ENCODE data around the gene RHPN2. TPM values are rescaled to one million over a fixed set of nuclear protein-coding genes. Genes with fewer than 3 reads are reported as not detected.

RHPN2 gene
- total and polyA plus RNA-seq, 2 of the 13 experiments (the other 11 are each of a cell fraction or from before 2014, with no cell fraction given) = 20.3 to 48.0 TPM

DNA sequence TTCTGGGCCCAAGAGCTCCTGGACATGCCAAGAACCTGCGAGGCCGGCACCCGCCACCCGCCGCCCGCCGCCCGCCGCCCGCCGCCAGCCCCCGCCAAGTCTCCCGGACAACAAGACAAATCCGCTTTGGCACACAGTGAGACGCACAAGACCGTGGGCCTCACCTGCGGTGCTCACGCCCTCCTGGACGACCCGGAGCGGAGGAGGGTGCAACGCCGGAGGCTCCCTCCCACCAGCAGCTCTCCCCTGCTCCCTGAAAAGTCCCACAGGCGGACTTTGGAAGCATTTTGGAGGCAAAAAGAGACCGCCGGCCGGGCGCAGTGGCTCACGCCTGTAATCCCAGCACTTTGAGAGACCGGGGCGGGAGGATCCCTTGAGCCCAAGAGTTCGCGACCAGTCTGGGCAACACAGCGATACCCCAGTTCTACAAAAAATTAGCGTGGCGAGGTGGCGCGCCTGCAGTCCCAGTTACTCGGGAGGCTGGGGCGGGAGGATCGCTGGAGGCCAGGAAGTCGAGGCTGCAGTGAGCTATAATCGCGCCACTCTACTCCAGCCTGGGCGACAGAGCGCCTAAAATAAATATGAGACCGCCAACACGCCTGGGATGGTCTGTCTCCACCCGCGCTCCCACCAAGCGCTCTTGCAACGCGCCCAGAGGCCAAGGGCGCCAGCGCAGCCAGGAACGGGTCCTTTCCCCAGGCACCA is 783 bp downstream of the RHPN2 start (continued):
- TF ChIP-seq GATAD1 (CRISPR knock-in tag; IDR thresholded peaks at IDR 0.05) = no peak
- TF ChIP-seq, protein P1, sequence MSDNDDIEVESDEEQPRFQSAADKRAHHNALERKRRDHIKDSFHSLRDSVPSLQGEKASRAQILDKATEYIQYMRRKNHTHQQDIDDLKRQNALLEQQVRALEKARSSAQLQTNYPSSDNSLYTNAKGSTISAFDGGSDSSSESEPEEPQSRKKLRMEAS (IDR thresholded peaks at IDR 0.05) = peak; percentile 61; the same call in 1 of the 2 replicates
- TF ChIP-seq RFX5 (IDR thresholded peaks at IDR 0.05; ENCODE audit: low read depth, low read length) = no peak
- no peak for TF ChIP-seq ZSCAN20 (CRISPR knock-in tag; IDR thresholded peaks at IDR 0.05; ENCODE audit: borderline replicate concordance)
- no peak for TF ChIP-seq POLR2AphosphoS2 (IDR thresholded peaks at IDR 0.05; ENCODE audit: low read depth, low read length)
- no peak for TF ChIP-seq ZNF430 (CRISPR knock-in tag; IDR thresholded peaks at IDR 0.05)
- no peak for TF ChIP-seq HNF1A (IDR thresholded peaks at IDR 0.05; ENCODE audit: low read depth)
- TF ChIP-seq HNF1A (CRISPR knock-in tag; IDR thresholded peaks at IDR 0.05; ENCODE audit: borderline replicate concordance) = no peak
- TF ChIP-seq, protein P2, sequence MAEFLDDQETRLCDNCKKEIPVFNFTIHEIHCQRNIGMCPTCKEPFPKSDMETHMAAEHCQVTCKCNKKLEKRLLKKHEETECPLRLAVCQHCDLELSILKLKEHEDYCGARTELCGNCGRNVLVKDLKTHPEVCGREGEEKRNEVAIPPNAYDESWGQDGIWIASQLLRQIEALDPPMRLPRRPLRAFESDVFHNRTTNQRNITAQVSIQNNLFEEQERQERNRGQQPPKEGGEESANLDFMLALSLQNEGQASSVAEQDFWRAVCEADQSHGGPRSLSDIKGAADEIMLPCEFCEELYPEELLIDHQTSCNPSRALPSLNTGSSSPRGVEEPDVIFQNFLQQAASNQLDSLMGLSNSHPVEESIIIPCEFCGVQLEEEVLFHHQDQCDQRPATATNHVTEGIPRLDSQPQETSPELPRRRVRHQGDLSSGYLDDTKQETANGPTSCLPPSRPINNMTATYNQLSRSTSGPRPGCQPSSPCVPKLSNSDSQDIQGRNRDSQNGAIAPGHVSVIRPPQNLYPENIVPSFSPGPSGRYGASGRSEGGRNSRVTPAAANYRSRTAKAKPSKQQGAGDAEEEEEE (CRISPR knock-in tag; IDR thresholded peaks at IDR 0.05; ENCODE audit: borderline replicate concordance) = no peak
- no peak for TF ChIP-seq ETV6 (CRISPR knock-in tag; conservative IDR thresholded peaks at IDR 0.05)
- no peak for TF ChIP-seq HMGA1 (CRISPR knock-in tag; conservative IDR thresholded peaks at IDR 0.05)
- no peak for TF ChIP-seq ZNF709 (CRISPR knock-in tag; IDR thresholded peaks at IDR 0.05)
- TF ChIP-seq, protein P3, sequence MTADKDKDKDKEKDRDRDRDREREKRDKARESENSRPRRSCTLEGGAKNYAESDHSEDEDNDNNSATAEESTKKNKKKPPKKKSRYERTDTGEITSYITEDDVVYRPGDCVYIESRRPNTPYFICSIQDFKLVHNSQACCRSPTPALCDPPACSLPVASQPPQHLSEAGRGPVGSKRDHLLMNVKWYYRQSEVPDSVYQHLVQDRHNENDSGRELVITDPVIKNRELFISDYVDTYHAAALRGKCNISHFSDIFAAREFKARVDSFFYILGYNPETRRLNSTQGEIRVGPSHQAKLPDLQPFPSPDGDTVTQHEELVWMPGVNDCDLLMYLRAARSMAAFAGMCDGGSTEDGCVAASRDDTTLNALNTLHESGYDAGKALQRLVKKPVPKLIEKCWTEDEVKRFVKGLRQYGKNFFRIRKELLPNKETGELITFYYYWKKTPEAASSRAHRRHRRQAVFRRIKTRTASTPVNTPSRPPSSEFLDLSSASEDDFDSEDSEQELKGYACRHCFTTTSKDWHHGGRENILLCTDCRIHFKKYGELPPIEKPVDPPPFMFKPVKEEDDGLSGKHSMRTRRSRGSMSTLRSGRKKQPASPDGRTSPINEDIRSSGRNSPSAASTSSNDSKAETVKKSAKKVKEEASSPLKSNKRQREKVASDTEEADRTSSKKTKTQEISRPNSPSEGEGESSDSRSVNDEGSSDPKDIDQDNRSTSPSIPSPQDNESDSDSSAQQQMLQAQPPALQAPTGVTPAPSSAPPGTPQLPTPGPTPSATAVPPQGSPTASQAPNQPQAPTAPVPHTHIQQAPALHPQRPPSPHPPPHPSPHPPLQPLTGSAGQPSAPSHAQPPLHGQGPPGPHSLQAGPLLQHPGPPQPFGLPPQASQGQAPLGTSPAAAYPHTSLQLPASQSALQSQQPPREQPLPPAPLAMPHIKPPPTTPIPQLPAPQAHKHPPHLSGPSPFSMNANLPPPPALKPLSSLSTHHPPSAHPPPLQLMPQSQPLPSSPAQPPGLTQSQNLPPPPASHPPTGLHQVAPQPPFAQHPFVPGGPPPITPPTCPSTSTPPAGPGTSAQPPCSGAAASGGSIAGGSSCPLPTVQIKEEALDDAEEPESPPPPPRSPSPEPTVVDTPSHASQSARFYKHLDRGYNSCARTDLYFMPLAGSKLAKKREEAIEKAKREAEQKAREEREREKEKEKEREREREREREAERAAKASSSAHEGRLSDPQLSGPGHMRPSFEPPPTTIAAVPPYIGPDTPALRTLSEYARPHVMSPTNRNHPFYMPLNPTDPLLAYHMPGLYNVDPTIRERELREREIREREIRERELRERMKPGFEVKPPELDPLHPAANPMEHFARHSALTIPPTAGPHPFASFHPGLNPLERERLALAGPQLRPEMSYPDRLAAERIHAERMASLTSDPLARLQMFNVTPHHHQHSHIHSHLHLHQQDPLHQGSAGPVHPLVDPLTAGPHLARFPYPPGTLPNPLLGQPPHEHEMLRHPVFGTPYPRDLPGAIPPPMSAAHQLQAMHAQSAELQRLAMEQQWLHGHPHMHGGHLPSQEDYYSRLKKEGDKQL (CRISPR knock-in tag; IDR thresholded peaks at IDR 0.05; ENCODE audit: low read depth) = no peak
- no peak for TF ChIP-seq ZBTB1 (CRISPR knock-in tag; IDR thresholded peaks at IDR 0.05; ENCODE audit: borderline replicate concordance)

Data from HepG2 (cell line).